ENCODE data around the gene NEURL2. TPM values are rescaled to one million over a fixed set of nuclear protein-coding genes. Genes with fewer than 3 reads are reported as not detected.

The NEURL2 gene
- total and polyA plus RNA-seq, 10 donors: 2.7 to 19.4 (median 5.5) TPM

DNA sequence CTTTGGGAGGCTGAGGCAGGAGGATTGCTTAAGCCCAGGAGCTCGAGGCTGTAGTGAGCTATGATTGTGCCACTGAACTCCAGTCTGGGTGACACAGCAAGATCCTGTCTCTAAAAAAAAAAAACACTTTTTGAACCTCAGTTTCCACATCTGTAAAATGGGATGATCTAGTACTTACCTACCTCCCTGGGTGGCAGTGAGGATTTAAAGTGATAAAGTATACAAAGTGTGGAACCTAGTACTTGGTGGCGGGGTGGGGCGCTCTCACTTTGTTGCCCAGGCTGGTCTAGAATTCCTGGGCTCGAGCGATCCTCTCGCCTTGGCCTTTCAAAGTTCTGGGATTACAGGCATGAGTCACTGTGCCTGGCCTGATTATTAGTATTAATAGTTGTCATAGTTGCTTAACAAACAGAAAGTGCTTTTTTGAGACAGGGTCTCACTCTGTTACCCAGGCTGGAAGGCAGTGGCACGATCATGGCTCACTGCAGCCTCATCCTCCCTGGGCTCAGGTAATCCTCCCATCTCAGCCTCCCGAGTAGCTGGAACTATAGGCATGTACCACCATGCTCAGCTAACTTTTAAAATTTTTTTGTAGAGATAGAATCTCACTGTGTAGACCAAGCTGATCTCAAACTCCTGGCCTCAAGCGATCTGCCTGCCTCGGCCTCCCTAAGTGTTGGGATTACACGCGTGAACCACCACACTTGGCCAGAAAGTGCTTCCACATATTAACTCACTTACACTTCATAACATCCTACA, 27.9 kb upstream of the NEURL2 start:
- Histone ChIP-seq H3K4me1 (peaks cover 0 to 71% (median 34%) of the 10 kb centered on the region in 6 donors), H3K4me3 (no peak overlapping the region), H3K9me3 (no peaks in the 10 kb centered on the region), H3K27me3 (replicated peaks in 1 of 7) (peaks cover 0 to 8% (median 0%) of the 10 kb centered on the region in 7 donors), H3K27ac (peak overlapping the region in 7 of 8 donors; percentile 4 to 80 (median 62)), H3K36me3 (no peaks in the 10 kb centered on the region)
- intact Hi-C loops (cut with DNase I; ENCODE audit: low total_unique reads): no loop called here
- no peak for DNase-seq
- TF ChIP-seq POLR2A (IDR thresholded peaks at IDR 0.05) (no peak), POLR2AphosphoS5 (IDR thresholded peaks at IDR 0.05) (no peak)
- TF ChIP-seq, protein P1, sequence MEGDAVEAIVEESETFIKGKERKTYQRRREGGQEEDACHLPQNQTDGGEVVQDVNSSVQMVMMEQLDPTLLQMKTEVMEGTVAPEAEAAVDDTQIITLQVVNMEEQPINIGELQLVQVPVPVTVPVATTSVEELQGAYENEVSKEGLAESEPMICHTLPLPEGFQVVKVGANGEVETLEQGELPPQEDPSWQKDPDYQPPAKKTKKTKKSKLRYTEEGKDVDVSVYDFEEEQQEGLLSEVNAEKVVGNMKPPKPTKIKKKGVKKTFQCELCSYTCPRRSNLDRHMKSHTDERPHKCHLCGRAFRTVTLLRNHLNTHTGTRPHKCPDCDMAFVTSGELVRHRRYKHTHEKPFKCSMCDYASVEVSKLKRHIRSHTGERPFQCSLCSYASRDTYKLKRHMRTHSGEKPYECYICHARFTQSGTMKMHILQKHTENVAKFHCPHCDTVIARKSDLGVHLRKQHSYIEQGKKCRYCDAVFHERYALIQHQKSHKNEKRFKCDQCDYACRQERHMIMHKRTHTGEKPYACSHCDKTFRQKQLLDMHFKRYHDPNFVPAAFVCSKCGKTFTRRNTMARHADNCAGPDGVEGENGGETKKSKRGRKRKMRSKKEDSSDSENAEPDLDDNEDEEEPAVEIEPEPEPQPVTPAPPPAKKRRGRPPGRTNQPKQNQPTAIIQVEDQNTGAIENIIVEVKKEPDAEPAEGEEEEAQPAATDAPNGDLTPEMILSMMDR (IDR thresholded peaks at IDR 0.05 in 8 of 11, conservative IDR thresholded peaks at IDR 0.05 in 3 of 11): no peak
- WGBS, 5 donors: 91 to 96% (median 92%) methylated on average over 12 of the region's 12 CpGs

DNA sequence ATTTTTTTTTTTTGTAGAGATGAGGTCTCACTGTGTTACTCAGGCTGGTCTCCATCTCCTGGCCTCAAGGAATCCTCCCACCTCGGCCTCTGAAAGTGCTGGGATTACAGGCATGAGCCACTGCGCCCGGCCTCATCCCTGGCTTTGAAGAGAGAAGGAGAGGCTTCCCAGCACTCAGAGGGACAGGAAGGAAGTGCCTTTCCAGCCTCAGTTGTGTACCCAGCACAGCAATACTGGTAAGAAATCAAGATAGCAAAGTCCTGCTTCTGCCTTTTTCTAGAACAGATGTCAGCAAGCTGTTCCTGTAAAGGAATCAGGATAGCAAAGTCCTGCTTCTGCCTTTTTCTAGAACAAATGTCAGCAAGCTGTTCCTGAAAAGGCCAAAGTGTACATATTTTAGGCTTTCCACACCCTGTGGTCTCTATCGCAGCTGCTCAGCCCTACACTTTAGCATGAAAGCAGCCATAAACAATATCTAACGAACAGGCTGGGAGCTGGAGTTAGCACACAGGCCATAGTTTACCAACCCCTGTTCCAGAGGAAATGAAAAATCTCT, 27.3 kb upstream of the NEURL2 start:
- H3K4me1 ChIP-seq: peaks cover 0 to 71% (median 32%) of the 10 kb centered on the region in 6 donors
- no peak overlapping the region for H3K4me3 ChIP-seq
- H3K9me3 ChIP-seq: no peaks in the 10 kb centered on the region
- H3K27me3 ChIP-seq (replicated peaks in 1 of 7): peaks cover 0 to 15% (median 0%) of the 10 kb centered on the region in 7 donors
- 53 to 75% (median 66%) methylated on average over 5 of the region's 5 CpGs for WGBS, 5 donors
- TF ChIP-seq POLR2AphosphoS5 (IDR thresholded peaks at IDR 0.05) (peak in 1 of 3 donors; percentile 18), POLR2A (IDR thresholded peaks at IDR 0.05) (no peak)
- TF ChIP-seq, protein P1 (IDR thresholded peaks at IDR 0.05 in 8 of 11, conservative IDR thresholded peaks at IDR 0.05 in 3 of 11): no peak
- H3K36me3 ChIP-seq: no peaks in the 10 kb centered on the region
- intact Hi-C loops (cut with DNase I; ENCODE audit: low total_unique reads): no loop called here
- peak overlapping the region in 7 of 8 donors; percentile 4 to 80 (median 62) for H3K27ac ChIP-seq
- no peak for DNase-seq

DNA sequence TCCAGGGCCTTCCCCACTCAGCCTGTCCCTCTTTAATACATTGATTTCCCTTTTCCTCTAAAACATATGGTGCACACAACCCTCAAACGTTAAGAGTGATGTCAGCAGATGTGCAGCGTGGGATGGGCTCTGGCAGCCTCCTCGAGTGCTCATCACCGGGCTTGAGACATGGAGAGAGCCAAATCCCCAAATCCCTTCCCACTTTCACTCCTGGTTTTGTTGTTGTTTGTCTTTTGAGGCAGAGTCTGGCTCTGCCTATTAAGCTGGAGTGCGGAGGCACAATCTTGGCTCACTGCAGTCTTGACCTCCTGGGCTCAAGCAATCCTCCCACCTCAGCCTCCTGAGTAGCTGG, 26.8 kb upstream of the NEURL2 start:
- intact Hi-C loops (cut with DNase I; ENCODE audit: low total_unique reads): no loop called here
- WGBS, 5 donors: 51 to 76% (median 71%) methylated on average over 5 of the region's 5 CpGs

More for the DNA sequence above, 26.8 kb upstream of the NEURL2 start:
- H3K9me3 ChIP-seq: no peaks in the 10 kb centered on the region
- TF ChIP-seq, protein P1 (IDR thresholded peaks at IDR 0.05 in 8 of 11, conservative IDR thresholded peaks at IDR 0.05 in 3 of 11): no peak
- TF ChIP-seq POLR2A (IDR thresholded peaks at IDR 0.05) (no peak), POLR2AphosphoS5 (IDR thresholded peaks at IDR 0.05) (no peak)
- peaks cover 0 to 71% (median 34%) of the 10 kb centered on the region in 6 donors for H3K4me1 ChIP-seq
- no peaks in the 10 kb centered on the region for H3K36me3 ChIP-seq
- H3K27ac ChIP-seq: peak overlapping the region in 6 of 8 donors; percentile 55 to 80 (median 62)
- no peak for DNase-seq
- peaks cover 0 to 20% (median 0%) of the 10 kb centered on the region in 7 donors for H3K27me3 ChIP-seq (replicated peaks in 1 of 7)
- H3K4me3 ChIP-seq: no peak overlapping the region

Data from spleen (tissue), 11 donors.